Spleen (tissue), 11 donors: Measurements from ENCODE around the gene BID. TPM values are rescaled to one million over a fixed set of nuclear protein-coding genes. Genes with fewer than 3 reads are reported as not detected.

Source experiments
- DNase-seq: peaks from one replicate; pipeline ENCODE4 v3.0.0-alpha.2; 2020
- H3K27ac ChIP-seq, 8 donors: fragments of 200-600 bp; sonication (generic) in 7 of 8; 1 replicate in 4 of 8; 2 replicates in 4 of 8; pipeline versions ENCODE4 v1.5.0 to v1.8.0; 2016 to 2021; ENCODE audit warnings: inconsistent platforms in 4 of 8, mild to moderate bottlenecking in 4 of 8, moderate library complexity in 1 of 8
- H3K27me3 ChIP-seq, 7 donors: fragments of 200-600 bp; sonication (generic) in 6 of 7; replicated peaks in 1 of 7; 1 replicate in 4 of 7; 2 replicates in 3 of 7; pipeline versions ENCODE4 v1.5.0 to v1.8.0; 2016 to 2021; ENCODE audit warnings: inconsistent platforms in 3 of 7, mild to moderate bottlenecking in 1 of 7
- H3K36me3 ChIP-seq, 6 donors: fragments of 200-600 bp; sonication (generic) in 5 of 6; 1 replicate in 4 of 6; 2 replicates in 2 of 6; pipeline versions ENCODE4 v1.5.0 to v1.8.0; 2016 to 2021; ENCODE audit warnings: inconsistent platforms in 2 of 6
- H3K4me1 ChIP-seq, 6 donors: fragments of 200-600 bp; sonication (generic) in 5 of 6; 1 replicate in 3 of 6; 2 replicates in 3 of 6; pipeline versions ENCODE4 v1.5.0 to v1.8.0; 2016 to 2021; ENCODE audit warnings: inconsistent platforms in 3 of 6
- H3K4me3 ChIP-seq, 8 donors: fragments of 200-600 bp; sonication (generic) in 7 of 8; 1 replicate in 4 of 8; 2 replicates in 4 of 8; pipeline versions ENCODE4 v1.5.0 to v1.8.0; 2016 to 2021; ENCODE audit warnings: inconsistent platforms in 4 of 8, mild to moderate bottlenecking in 4 of 8, moderate library complexity in 2 of 8
- H3K9me3 ChIP-seq, 8 donors: fragments of 200-600 bp; sonication (generic) in 7 of 8; 1 replicate in 4 of 8; 2 replicates in 4 of 8; pipeline versions ENCODE4 v1.5.0 to v1.8.0; 2016 to 2021; ENCODE audit warnings: inconsistent platforms in 4 of 8
- POLR2A ChIP-seq, 3 donors: fragments of 450-650 bp; IDR thresholded peaks; one replicate each; pipeline ENCODE4 v1.5.1; 2017; ENCODE audit warnings: antibody characterized with exemption in 3 of 3, mild to moderate bottlenecking in 1 of 3
- POLR2AphosphoS5 ChIP-seq, 3 donors: sonication (generic); formaldehyde crosslinking; IDR thresholded peaks; one replicate each; pipeline ENCODE4 v1.5.1; 2017; ENCODE audit warnings: antibody characterized with exemption in 3 of 3
- WGBS, 5 donors: extraction: QIAGEN DNeasy Blood & Tissue Kit in 3 of 5; methylation state at CpG; one replicate each; pipeline versions ENCODE4 v1.1.5 to v1.1.7; 2013 to 2018; 5-methylcytosine and 5-hydroxymethylcytosine counted together
- intact Hi-C: fragments of 100-400 bp; cut with DNase I; formaldehyde crosslinking; loops from one replicate; pipeline ENCODE4 v1.15.0; 2023; ENCODE audit warnings: low total_unique reads
- polyA plus RNA-seq, 3 donors: library from polyadenylated mRNA; stranded (reverse); fragments of 200-250 nt; gene quantifications; one replicate each; pipeline ENCODE4 v1.2.1, GENCODE V29; 2013
- total RNA-seq, 7 donors: library from RNA; depleted of rRNA in 3 of 7; stranded (reverse); fragments of >200 nt in 3 of 7; fragmentation: NEBNext Ultra II Directional in 4 of 7; extraction: Animal tissue kit (Norgen Biotek cat#: 25700) in 4 of 7; gene quantifications; one replicate each; pipeline versions ENCODE4 v1.1.0 to v1.2.1, GENCODE V29; 2016 to 2021
- TF ChIP-seq, protein P1 (sequence below), 11 experiments: fragments of 200-600 bp in 7 of 11; fragments of 450-650 bp in 4 of 11; sonication (generic) in 4 of 11; IDR thresholded peaks in 8 of 11; conservative IDR thresholded peaks in 3 of 11; 1 replicate in 7 of 11; 2 replicates in 4 of 11; pipeline versions ENCODE4 v1.4.0 to v1.8.0; 2016 to 2021; ENCODE audit warnings: antibody characterized with exemption in 11 of 11, inconsistent platforms in 4 of 11, mild to moderate bottlenecking in 1 of 11
- donor health status: healthy with polysubstance abuse.
- donor health status: DM: no; HTN: no; CAD: no; lungs with moderate emphysema.
- donor health status: DM: no; HTN: no; CAD: no.
- donor health status: Bipolar disorder and iron deficiency.
- donor health status: healthy.
- donor health status: DM: no; HTN: no; CAD: no.
- donor health status: DM: yes; HTN: yes; CAD: no.

The BID gene
- total and polyA plus RNA-seq, 10 donors = 37.7 to 73.4 (median 49.3) TPM

DNA sequence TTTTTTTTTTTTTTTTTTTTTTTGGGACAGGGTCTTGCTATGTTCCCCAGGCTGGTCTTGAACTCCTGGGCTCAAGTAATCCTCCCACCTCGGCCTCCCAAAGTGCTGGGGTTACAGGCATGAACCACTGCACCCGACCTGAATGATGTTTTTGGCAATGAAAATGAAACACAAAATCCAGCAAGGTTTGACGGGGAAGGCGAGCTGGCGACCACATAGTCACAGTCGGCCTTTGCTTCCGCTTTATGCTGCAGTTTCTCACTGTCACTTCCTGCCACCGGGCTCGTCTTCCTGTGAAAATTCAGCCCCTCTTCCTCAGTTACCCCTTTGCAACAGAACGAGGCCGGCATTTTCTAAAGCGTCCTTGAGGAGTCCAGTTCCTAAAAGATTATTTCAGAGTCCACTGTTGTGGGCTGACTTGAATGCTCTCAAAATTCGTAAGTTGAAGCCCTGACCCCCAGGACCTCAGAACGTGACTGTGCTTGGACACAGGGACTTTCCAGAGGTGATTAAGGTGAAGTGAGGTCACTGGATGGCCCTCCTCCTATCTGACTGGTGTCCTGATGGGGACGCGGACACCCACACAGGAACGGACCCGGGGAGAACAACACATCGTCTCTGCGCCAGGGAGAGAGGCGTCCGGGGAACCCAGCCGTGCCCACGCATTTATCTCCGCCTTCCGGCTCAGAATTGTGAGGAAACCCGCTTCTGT lies 2.9 kb upstream of the BID start:
- TF ChIP-seq, protein P1, sequence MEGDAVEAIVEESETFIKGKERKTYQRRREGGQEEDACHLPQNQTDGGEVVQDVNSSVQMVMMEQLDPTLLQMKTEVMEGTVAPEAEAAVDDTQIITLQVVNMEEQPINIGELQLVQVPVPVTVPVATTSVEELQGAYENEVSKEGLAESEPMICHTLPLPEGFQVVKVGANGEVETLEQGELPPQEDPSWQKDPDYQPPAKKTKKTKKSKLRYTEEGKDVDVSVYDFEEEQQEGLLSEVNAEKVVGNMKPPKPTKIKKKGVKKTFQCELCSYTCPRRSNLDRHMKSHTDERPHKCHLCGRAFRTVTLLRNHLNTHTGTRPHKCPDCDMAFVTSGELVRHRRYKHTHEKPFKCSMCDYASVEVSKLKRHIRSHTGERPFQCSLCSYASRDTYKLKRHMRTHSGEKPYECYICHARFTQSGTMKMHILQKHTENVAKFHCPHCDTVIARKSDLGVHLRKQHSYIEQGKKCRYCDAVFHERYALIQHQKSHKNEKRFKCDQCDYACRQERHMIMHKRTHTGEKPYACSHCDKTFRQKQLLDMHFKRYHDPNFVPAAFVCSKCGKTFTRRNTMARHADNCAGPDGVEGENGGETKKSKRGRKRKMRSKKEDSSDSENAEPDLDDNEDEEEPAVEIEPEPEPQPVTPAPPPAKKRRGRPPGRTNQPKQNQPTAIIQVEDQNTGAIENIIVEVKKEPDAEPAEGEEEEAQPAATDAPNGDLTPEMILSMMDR (IDR thresholded peaks at IDR 0.05 in 8 of 11, conservative IDR thresholded peaks at IDR 0.05 in 3 of 11) = peak in 1 of 11 experiments; percentile 13
- no peak for TF ChIP-seq POLR2A (IDR thresholded peaks at IDR 0.05)
- TF ChIP-seq POLR2AphosphoS5 (IDR thresholded peaks at IDR 0.05) = peak; percentile 65 to 84 (median 70)
- Histone ChIP-seq H3K4me3 (peak overlapping the region; percentile 41 to 82 (median 52)), H3K27ac (peak overlapping the region; percentile 80 to 98 (median 92)), H3K4me1 (peaks cover 71 to 96% (median 88%) of the 10 kb centered on the region in 6 donors), H3K27me3 (no peaks in the 10 kb centered on the region), H3K36me3 (no peaks in the 10 kb centered on the region), H3K9me3 (no peaks in the 10 kb centered on the region)
- peak; percentile 93 for DNase-seq
- WGBS, 5 donors = 11 to 17% (median 16%) methylated on average over 17 to 27 of the region's 27 CpGs
- intact Hi-C loops = no loop called here

DNA sequence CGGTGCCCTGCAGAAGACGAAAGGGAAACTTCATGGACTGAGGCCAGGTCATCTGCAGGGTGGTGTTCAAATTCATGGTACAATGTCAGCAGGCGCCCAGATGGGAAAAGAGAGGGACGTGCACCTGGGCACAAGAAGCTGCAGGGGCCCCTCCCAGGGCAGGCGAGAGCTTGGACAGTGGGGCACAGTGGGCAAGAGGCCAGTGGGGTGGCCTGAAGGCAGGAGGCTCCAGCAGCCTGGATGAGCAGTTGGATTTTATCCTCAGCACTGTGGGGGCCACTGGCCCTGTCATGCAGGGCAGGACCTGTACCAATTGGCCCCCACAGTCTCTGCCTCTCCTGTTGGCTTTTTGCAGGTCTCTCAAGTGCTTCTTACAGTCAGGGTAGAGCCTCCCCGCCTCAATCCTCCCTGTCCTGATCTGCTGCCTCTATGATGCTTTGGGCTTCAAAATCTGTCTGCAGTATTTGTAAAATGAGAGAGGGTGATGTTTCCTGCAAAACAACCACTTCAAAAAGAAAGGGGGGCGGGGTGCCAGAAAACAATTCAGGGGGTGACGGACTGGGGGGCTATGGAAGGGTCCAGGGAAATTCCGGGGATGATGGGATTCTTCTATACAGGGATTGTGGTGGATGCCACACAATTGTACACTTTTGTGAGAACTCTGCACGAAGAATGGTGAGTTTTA lies 1.7 kb upstream of the BID start:
- Histone ChIP-seq H3K36me3 (no peaks in the 10 kb centered on the region), H3K9me3 (no peaks in the 10 kb centered on the region), H3K4me3 (peak overlapping the region in 1 of 8 donors; percentile 82), H3K27me3 (no peaks in the 10 kb centered on the region), H3K4me1 (peaks cover 66 to 96% (median 88%) of the 10 kb centered on the region in 6 donors), H3K27ac (peak overlapping the region in 7 of 8 donors; percentile 89 to 98 (median 93))
- WGBS, 5 donors = 77 to 87% (median 81%) methylated on average over 10 of the region's 10 CpGs
- intact Hi-C loops = no loop called here
- TF ChIP-seq POLR2A (IDR thresholded peaks at IDR 0.05) (no peak), POLR2AphosphoS5 (IDR thresholded peaks at IDR 0.05) (no peak)
- TF ChIP-seq, protein P1 (IDR thresholded peaks at IDR 0.05 in 8 of 11, conservative IDR thresholded peaks at IDR 0.05 in 3 of 11) = no peak
- DNase-seq = no peak

DNA sequence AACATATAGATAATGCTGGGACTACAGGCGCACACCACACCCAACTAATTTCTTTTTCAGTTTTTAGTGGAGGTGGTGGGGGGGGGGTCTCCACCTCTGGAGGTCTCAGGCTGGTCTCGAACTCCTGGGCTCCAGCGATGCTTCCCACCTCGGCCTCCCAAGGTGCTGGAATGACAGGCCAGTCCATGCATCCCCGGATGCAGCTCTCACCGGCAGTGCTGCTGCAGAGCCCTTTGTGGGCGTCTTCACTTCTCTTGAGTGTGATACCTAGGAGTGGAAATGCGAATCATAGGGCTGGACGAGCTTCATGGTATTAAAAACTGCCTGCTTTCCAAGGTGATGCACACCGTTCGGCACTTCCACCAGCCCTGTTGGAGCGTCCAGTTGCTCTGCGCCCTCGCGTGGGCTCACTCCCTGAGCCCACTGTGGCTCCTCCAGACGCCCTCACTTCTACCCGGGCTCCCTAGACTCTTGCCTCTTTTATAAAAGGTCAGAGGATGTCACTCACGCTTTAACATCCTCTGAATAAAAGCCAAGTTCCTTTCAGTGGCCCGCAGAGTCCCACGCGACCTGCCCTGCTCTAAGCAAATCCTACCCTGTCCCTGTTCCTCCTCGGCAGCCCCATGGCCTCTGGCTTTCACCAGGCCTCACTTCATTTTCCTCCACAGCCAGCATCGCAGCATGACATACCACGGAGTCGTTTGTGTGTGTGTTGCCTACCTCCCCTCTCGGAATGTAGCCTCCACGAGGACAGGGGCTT lies 837 bp upstream of the BID start:
- Histone ChIP-seq H3K27ac (peak overlapping the region; percentile 29 to 98 (median 92)), H3K9me3 (no peaks in the 10 kb centered on the region), H3K4me1 (peaks cover 68 to 96% (median 88%) of the 10 kb centered on the region in 6 donors), H3K36me3 (no peaks in the 10 kb centered on the region), H3K27me3 (no peaks in the 10 kb centered on the region), H3K4me3 (peak overlapping the region in 4 of 8 donors; percentile 82 to 95 (median 90))
- TF ChIP-seq POLR2A (IDR thresholded peaks at IDR 0.05) (no peak), POLR2AphosphoS5 (IDR thresholded peaks at IDR 0.05) (no peak)
- TF ChIP-seq, protein P1 (IDR thresholded peaks at IDR 0.05 in 8 of 11, conservative IDR thresholded peaks at IDR 0.05 in 3 of 11) = no peak
- intact Hi-C loops = no loop called here
- no peak for DNase-seq
- 73 to 77% (median 76%) methylated on average over 27 of the region's 27 CpGs for WGBS, 5 donors
